Nephron (organoid): ENCODE data around the gene UNC5B.

Experiments
- H3K27ac Mint-ChIP-seq, 3 experiments: 2 replicates each; pipeline ENCODE4 v1.8.0; 2020; ENCODE audit warnings: mixed read lengths in 3 of 3, mild to moderate bottlenecking in 2 of 3, moderate library complexity in 1 of 3
- H3K27me3 Mint-ChIP-seq: 2 replicates; pipeline ENCODE4 v1.8.0; 2021; ENCODE audit warnings: low read depth, mild to moderate bottlenecking, moderate library complexity, mixed read lengths
- H3K36me3 Mint-ChIP-seq: 2 replicates; pipeline ENCODE4 v1.8.0; 2020; ENCODE audit warnings: low read depth, mixed read lengths
- H3K4me1 Mint-ChIP-seq: 2 replicates; pipeline ENCODE4 v1.8.0; 2020; ENCODE audit warnings: mixed read lengths
- H3K4me3 Mint-ChIP-seq, 3 experiments: 2 replicates each; pipeline ENCODE4 v1.8.0; 2020; ENCODE audit warnings: mild to moderate bottlenecking in 3 of 3, mixed read lengths in 3 of 3, moderate library complexity in 2 of 3
- H3K9me3 Mint-ChIP-seq: 2 replicates; pipeline ENCODE4 v1.8.0; 2020; ENCODE audit warnings: mixed read lengths
- TF ChIP-seq, protein P1 (sequence below), 3 experiments: fragments of 200-600 bp; sonication (generic); IDR thresholded peaks; one replicate each; pipeline ENCODE4 v1.5.0; 2021; ENCODE audit warnings: antibody characterized with exemption in 3 of 3; ENCODE audit not compliant: unreplicated experiment in 3 of 3

UNC5B gene

GRCh38 chr10:71212318-71213126 lies at the start of gene UNC5B:
Gene UNC5B (plus strand): TSS chr10:71212570. CDS start chr10:71212986, 416 bp downstream.
- H3K27ac Mint-ChIP-seq: peak within 1 kb of the TSS; percentile 59 to 79 (median 78)

GRCh38 chr10:71173466-71173865 lies 38.9 kb upstream of the UNC5B start:
- TF ChIP-seq, protein P1, sequence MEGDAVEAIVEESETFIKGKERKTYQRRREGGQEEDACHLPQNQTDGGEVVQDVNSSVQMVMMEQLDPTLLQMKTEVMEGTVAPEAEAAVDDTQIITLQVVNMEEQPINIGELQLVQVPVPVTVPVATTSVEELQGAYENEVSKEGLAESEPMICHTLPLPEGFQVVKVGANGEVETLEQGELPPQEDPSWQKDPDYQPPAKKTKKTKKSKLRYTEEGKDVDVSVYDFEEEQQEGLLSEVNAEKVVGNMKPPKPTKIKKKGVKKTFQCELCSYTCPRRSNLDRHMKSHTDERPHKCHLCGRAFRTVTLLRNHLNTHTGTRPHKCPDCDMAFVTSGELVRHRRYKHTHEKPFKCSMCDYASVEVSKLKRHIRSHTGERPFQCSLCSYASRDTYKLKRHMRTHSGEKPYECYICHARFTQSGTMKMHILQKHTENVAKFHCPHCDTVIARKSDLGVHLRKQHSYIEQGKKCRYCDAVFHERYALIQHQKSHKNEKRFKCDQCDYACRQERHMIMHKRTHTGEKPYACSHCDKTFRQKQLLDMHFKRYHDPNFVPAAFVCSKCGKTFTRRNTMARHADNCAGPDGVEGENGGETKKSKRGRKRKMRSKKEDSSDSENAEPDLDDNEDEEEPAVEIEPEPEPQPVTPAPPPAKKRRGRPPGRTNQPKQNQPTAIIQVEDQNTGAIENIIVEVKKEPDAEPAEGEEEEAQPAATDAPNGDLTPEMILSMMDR (IDR thresholded peaks at IDR 0.05; ENCODE audit: unreplicated experiment in 3 of 3): no peak

More at GRCh38 chr10:71212318-71213126, at the start of gene UNC5B:
- peaks cover 77% of the 10 kb centered on the region for H3K27me3 Mint-ChIP-seq
- peaks cover 54% of the 10 kb centered on the region for H3K4me1 Mint-ChIP-seq
- H3K4me3 Mint-ChIP-seq: peak within 1 kb of the TSS; percentile 96 to 98 (median 97)
- TF ChIP-seq, protein P1 (IDR thresholded peaks at IDR 0.05; ENCODE audit: unreplicated experiment in 3 of 3): peak; percentile 45 to 47 (median 45)
- no peaks in the 10 kb centered on the region for H3K9me3 Mint-ChIP-seq
- no peaks in the 10 kb centered on the region for H3K36me3 Mint-ChIP-seq

GRCh38 chr10:71176661-71177060 lies 35.7 kb upstream of the UNC5B start:
- Mint-ChIP-seq H3K36me3 (no peaks in the 10 kb centered on the region), H3K27me3 (peaks cover 15% of the 10 kb centered on the region), H3K4me3 (no peak overlapping the region), H3K4me1 (peaks cover 23% of the 10 kb centered on the region), H3K9me3 (no peaks in the 10 kb centered on the region), H3K27ac (peak overlapping the region in 1 of 3 experiments; percentile 5)
- TF ChIP-seq, protein P1 (IDR thresholded peaks at IDR 0.05; ENCODE audit: unreplicated experiment in 3 of 3): no peak

More at GRCh38 chr10:71173466-71173865, 38.9 kb upstream of the UNC5B start:
- Mint-ChIP-seq H3K27ac (no peak overlapping the region), H3K36me3 (no peaks in the 10 kb centered on the region), H3K4me3 (no peak overlapping the region), H3K27me3 (peaks cover 5% of the 10 kb centered on the region), H3K9me3 (no peaks in the 10 kb centered on the region), H3K4me1 (peaks cover 23% of the 10 kb centered on the region)

GRCh38 chr10:71177651-71178199 lies 34.6 kb upstream of the UNC5B start:
- Mint-ChIP-seq H3K9me3 (no peaks in the 10 kb centered on the region), H3K27ac (peak overlapping the region in 2 of 3 experiments; percentile 3 to 9), H3K27me3 (peaks cover 10% of the 10 kb centered on the region), H3K36me3 (no peaks in the 10 kb centered on the region), H3K4me3 (no peak overlapping the region), H3K4me1 (peaks cover 23% of the 10 kb centered on the region)
- TF ChIP-seq, protein P1 (IDR thresholded peaks at IDR 0.05; ENCODE audit: unreplicated experiment in 3 of 3): no peak

- Mint-ChIP-seq H3K4me1 (peaks cover 23% of the 10 kb centered on the region), H3K36me3 (no peaks in the 10 kb centered on the region), H3K27me3 (peaks cover 10% of the 10 kb centered on the region), H3K4me3 (no peak overlapping the region), H3K27ac (no peak overlapping the region), H3K9me3 (no peaks in the 10 kb centered on the region)
- TF ChIP-seq, protein P1 (IDR thresholded peaks at IDR 0.05; ENCODE audit: unreplicated experiment in 3 of 3): no peak
Observed at GRCh38 chr10:71178880-71179279, 33.5 kb upstream of the UNC5B start.
